HG03460 (cell line): Measurements from ENCODE around the gene CLCNKA.
"Not testable (repeated sequence)": the region's sequence is repeated elsewhere in the genome, so short reads cannot be mapped to it uniquely, and the experiment has no call there.

Source experiments
- ATAC-seq: cut with Tn5 transposase; IDR thresholded peaks from one replicate; pipeline ENCODE4 v1.9.1; 2021; ENCODE audit not compliant: unreplicated experiment

CLCNKA gene

GRCh38 chr1:15997076-15997585 is 24.7 kb upstream of the CLCNKA start:
- no peak for ATAC-seq

- no peak for ATAC-seq
Measured at GRCh38 chr1:15997637-15998280, 24.1 kb upstream of the CLCNKA start.

- ATAC-seq = no peak
Measured at GRCh38 chr1:15998929-15999328, 22.9 kb upstream of the CLCNKA start.

GRCh38 chr1:16001274-16001673 is 20.6 kb upstream of the CLCNKA start:
- ATAC-seq = not testable (repeated sequence)

- no peak for ATAC-seq
Measured at GRCh38 chr1:16005597-16005996, 16.2 kb upstream of the CLCNKA start.

- no peak for ATAC-seq
Measured at GRCh38 chr1:16006010-16006409, 15.8 kb upstream of the CLCNKA start.

- no peak for ATAC-seq
Measured at GRCh38 chr1:16006552-16007485, 15.0 kb upstream of the CLCNKA start.

GRCh38 chr1:16007671-16008341 is 14.0 kb upstream of the CLCNKA start:
- no peak for ATAC-seq

GRCh38 chr1:16009030-16009460 is 12.8 kb upstream of the CLCNKA start:
- no peak for ATAC-seq

GRCh38 chr1:16009678-16010077 is 12.2 kb upstream of the CLCNKA start:
- no peak for ATAC-seq

GRCh38 chr1:16010837-16011236 is 11.0 kb upstream of the CLCNKA start:
- no peak for ATAC-seq

- no peak for ATAC-seq
Measured at GRCh38 chr1:16011936-16012589, 9.8 kb upstream of the CLCNKA start.

- no peak for ATAC-seq
Measured at GRCh38 chr1:16012590-16013219, 9.1 kb upstream of the CLCNKA start.

GRCh38 chr1:16013220-16013907 is 8.5 kb upstream of the CLCNKA start:
- no peak for ATAC-seq

GRCh38 chr1:16013908-16014258 is 8.0 kb upstream of the CLCNKA start:
- ATAC-seq = no peak

GRCh38 chr1:16014509-16015482 is 7.0 kb upstream of the CLCNKA start:
- no peak for ATAC-seq

- ATAC-seq = no peak
Measured at GRCh38 chr1:16015491-16015890, 6.3 kb upstream of the CLCNKA start.

- no peak for ATAC-seq
Measured at GRCh38 chr1:16015960-16016901, 5.6 kb upstream of the CLCNKA start.
